ENCODE measurements around the gene PIK3R3. TPM values are rescaled to one million over a fixed set of nuclear protein-coding genes. Genes with fewer than 3 reads are reported as not detected.

The PIK3R3 gene
- total RNA-seq, 1 experiment from 2014 or later, result 9.0 TPM

GRCh38 chr1:46132529-46133180, at the start of gene PIK3R3 (continued):
- TF ChIP-seq SP1 (CRISPR knock-in tag; conservative IDR thresholded peaks at IDR 0.05), result peak; percentile 85; the same call in 1 of the 2 replicates
- TF ChIP-seq OVOL2 (CRISPR knock-in tag; IDR thresholded peaks at IDR 0.05; ENCODE audit: borderline replicate concordance), result no peak
- TF ChIP-seq ZNF423 (CRISPR knock-in tag; IDR thresholded peaks at IDR 0.05), result peak; percentile 50
- TF ChIP-seq CREM (CRISPR knock-in tag; IDR thresholded peaks at IDR 0.05), result 0 out of 2 replicates have a peak, but pooled peaks have one; percentile 76
- no peak for TF ChIP-seq ZNF671 (CRISPR knock-in tag; IDR thresholded peaks at IDR 0.05)
- TF ChIP-seq ATF3 (CRISPR knock-in tag; conservative IDR thresholded peaks at IDR 0.05), result peak; percentile 84; the same call in 1 of the 2 replicates
- no peak; the same call in 1 of the 2 replicates for TF ChIP-seq IRF2 (CRISPR knock-in tag; IDR thresholded peaks at IDR 0.05; ENCODE audit: borderline replicate concordance, low read depth)
- no peak for TF ChIP-seq ZNF532 (CRISPR knock-in tag; IDR thresholded peaks at IDR 0.05; ENCODE audit: borderline replicate concordance)
- TF ChIP-seq TCF7 (CRISPR knock-in tag; IDR thresholded peaks at IDR 0.05; ENCODE audit: low read depth), result peak; percentile 86; the same call in 1 of the 2 replicates
- no peak for TF ChIP-seq GTF2I (CRISPR knock-in tag; conservative IDR thresholded peaks at IDR 0.05)
- 0 out of 2 replicates have a peak, but pooled peaks have one; percentile 73 for TF ChIP-seq ATF1 (CRISPR knock-in tag; IDR thresholded peaks at IDR 0.05)
- TF ChIP-seq IRF1 (CRISPR knock-in tag; IDR thresholded peaks at IDR 0.05), result no peak
- no peak; the same call in 1 of the 2 replicates for TF ChIP-seq ZBTB21 (CRISPR knock-in tag; IDR thresholded peaks at IDR 0.05; ENCODE audit: borderline replicate concordance)
- peak; percentile 97 for TF ChIP-seq MYBL2 (CRISPR knock-in tag; IDR thresholded peaks at IDR 0.05)

GRCh38 chr1:46181343-46182260, 49.2 kb upstream of the PIK3R3 start:
- Mint-ChIP-seq H3K27ac (no peak overlapping the region), H3K4me3 (no peak overlapping the region), H3K27me3 (ENCODE audit: low read depth) (peaks cover 8% of the 10 kb centered on the region), H3K9me3 (no peaks in the 10 kb centered on the region), H3K36me3 (no peaks in the 10 kb centered on the region), H3K4me1 (0 out of 2 replicates have a peak, but pooled peaks cover 6% of the 10 kb centered on the region)
- POLR2A ChIA-PET, result no interaction called here
- TF ChIP-seq RELA (CRISPR knock-in tag; IDR thresholded peaks at IDR 0.05; ENCODE audit: borderline replicate concordance), result no peak
- no peak for TF ChIP-seq ATF3 (CRISPR knock-in tag; conservative IDR thresholded peaks at IDR 0.05)
- no peak for TF ChIP-seq ATF1 (CRISPR knock-in tag; IDR thresholded peaks at IDR 0.05)
- no peak for TF ChIP-seq OVOL2 (CRISPR knock-in tag; IDR thresholded peaks at IDR 0.05; ENCODE audit: borderline replicate concordance)
- TF ChIP-seq MAX (CRISPR knock-in tag; IDR thresholded peaks at IDR 0.05), result no peak
- TF ChIP-seq JAZF1 (CRISPR knock-in tag; IDR thresholded peaks at IDR 0.05), result no peak
- TF ChIP-seq ETV6 (CRISPR knock-in tag; IDR thresholded peaks at IDR 0.05), result no peak
- no peak for TF ChIP-seq CDX4 (CRISPR knock-in tag; IDR thresholded peaks at IDR 0.05; ENCODE audit: borderline replicate concordance)
- no peak for TF ChIP-seq RORB (CRISPR knock-in tag; IDR thresholded peaks at IDR 0.05)
- TF ChIP-seq NFE2L1 (CRISPR knock-in tag; IDR thresholded peaks at IDR 0.05), result no peak
- ATAC-seq, result no peak
- CTCF ChIA-PET, result interaction anchor here (0.8 to 4.8 kb wide), 11 partner anchors 15 to 147 kb away, joined by 3 to 62 read pairs (median 4); partner anchors contain the start of gene LURAP1
- no peak for DNase-seq (ENCODE audit: low spot score)

Data from WTC11 (cell line).